Raji (cell line): ENCODE results near the gene MRPS34.

ENCODE experiments used
- POLR2A ChIP-seq: IDR thresholded peaks from 2 replicates; pipeline ENCODE4 v1.6.1; 2011; ENCODE audit warnings: low read depth, low read length, control low read depth; ENCODE audit not compliant: insufficient read depth

The MRPS34 gene

GRCh38 chr16:1743376-1744337 is 29.3 kb downstream of the MRPS34 start:
- TF ChIP-seq POLR2A: no peak

GRCh38 chr16:1741553-1742165 is 31.3 kb downstream of the MRPS34 start:
- TF ChIP-seq POLR2A: no peak

GRCh38 chr16:1740781-1741490 is 32.0 kb downstream of the MRPS34 start:
- TF ChIP-seq POLR2A: no peak

- no peak for TF ChIP-seq POLR2A
Measured at GRCh38 chr16:1740234-1740633, 32.7 kb downstream of the MRPS34 start.

DNA sequence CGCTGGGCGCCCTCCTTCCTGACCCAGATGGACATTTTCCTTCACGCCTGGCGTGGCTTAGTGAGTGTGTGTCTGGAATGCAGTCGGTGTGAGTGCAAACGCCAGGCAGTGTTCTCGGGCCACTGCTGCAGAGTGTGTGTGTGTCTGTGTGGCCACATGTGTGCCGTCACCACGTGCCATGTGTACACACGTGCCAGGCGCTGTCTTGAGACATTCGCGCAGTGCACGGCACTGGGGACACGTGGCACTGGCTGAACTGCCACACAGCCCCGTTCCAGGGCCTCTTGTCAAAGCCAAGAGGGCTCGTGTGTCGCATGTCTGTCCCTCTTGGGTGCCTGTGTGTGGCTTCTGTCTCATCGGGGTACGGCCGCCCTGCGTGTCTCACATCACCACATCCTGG is 38.1 kb downstream of the MRPS34 start:
- TF ChIP-seq POLR2A: no peak

DNA sequence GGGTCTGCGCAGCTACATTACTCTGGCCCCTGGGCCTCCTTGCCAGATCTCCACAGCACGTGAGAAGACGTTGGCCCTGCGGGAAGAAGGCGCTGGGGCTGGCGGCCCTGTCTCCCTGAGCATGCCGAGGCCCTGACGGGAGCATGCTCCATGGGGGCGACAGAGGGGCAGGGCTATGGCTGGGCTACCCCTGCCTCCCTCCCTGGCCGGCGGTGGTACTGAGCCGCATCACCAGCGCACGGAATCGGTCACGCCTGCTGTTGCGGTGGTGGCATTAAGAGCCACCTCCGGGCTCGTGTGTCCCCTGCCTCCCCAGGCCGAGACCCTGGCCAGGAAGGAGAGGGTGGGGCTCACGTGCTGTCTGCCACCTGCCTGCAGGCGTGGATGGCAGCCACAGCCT is 38.8 kb downstream of the MRPS34 start:
- TF ChIP-seq POLR2A: no peak

GRCh38 chr16:1732071-1732470 is 40.9 kb downstream of the MRPS34 start:
- TF ChIP-seq POLR2A: no peak

DNA sequence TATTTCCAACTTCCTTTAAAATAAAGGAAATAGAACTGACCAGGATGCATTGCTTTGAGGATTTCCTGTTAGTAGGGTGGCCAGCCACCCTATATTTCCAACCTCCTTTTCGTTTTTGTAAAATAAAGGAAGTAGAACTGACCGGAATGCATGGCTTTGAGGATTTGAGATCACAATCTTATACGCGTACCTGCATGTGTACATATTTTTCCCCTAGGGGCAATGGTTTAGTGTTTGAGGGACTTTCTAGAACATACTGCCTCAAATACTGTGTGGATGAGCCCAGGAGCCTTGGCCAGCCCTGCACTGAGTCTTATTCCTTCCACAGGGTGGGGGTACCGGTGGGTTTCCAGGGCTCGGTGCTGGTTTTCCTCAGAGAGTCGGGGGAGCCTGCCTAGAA is 41.3 kb downstream of the MRPS34 start:
- TF ChIP-seq POLR2A: no peak

GRCh38 chr16:1731073-1731472 is 41.9 kb downstream of the MRPS34 start:
- no peak for TF ChIP-seq POLR2A

DNA sequence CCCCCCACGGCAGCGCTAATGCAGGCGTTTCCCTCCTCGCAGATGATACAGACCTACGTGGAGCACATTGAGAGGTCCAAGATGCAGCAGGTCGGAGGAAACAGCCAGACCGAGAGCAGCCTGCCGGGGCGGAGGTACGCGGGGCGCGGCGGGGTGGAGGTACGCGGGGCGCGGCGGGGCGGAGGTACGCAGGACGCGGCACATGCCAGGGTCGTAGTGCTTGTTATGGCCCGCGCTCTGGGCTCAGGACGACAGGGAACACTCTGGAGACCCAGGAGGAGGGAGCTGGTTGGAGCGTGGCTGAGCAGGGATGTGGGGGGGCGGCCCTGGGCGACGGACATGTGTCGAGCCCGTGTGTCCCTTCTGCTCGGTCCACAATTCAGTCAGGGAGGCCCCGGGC is 43.5 kb downstream of the MRPS34 start:
- TF ChIP-seq POLR2A: no peak

GRCh38 chr16:1729026-1729425 is 43.9 kb downstream of the MRPS34 start:
- no peak for TF ChIP-seq POLR2A

GRCh38 chr16:1727651-1728624 is 45.0 kb downstream of the MRPS34 start:
- no peak for TF ChIP-seq POLR2A

- TF ChIP-seq POLR2A: no peak
Measured at GRCh38 chr16:1726661-1727502, 46.1 kb downstream of the MRPS34 start.

GRCh38 chr16:1724491-1724890 is 48.4 kb downstream of the MRPS34 start:
- TF ChIP-seq POLR2A: no peak

DNA sequence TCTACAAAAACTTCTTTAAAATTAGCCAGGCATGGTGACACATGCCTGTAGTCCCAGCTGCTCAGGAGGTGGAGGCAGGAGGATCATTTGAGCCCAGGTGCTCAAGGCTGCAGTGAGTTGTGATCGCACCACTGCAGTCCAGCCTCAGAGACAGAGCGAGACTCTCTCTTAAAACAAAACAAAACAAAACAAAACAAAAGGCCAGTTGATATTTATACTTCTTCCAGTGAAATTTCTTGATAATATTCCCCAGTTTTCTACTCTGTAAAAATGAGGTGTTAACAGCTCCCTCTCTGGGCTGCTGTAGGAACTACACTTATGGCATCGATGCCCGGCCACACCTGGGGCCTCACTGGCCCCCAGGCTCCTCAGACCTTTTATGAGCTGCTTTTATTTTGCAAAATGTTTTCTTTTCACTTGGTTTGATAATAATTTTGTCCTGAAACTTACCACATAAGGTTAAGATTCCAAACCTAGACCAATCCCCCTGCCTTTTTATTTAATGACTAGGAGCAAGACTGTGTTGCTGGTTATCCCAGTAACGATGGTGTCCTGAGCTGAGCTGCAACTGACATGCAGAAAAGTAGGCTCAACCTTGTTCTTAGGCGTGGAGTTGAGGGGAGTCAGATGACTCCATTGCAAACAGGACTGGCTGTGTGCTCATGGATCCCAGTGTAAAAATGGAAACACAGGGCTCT is 49.3 kb downstream of the MRPS34 start:
- no peak for TF ChIP-seq POLR2A
